ENCODE measurements around the gene BRINP3. TPM values are rescaled to one million over a fixed set of nuclear protein-coding genes. Genes with fewer than 3 reads are reported as not detected.

BRINP3 gene
- total and polyA plus RNA-seq, 3 experiments from 2014 or later, result not detected

GRCh38 chr1:190172651-190173430 is 304.8 kb downstream of the BRINP3 start:
- no peaks in the 10 kb centered on the region for H3K27me3 ChIP-seq (ENCODE audit: insufficient read depth, low read length, poor library complexity, severe bottlenecking)
- no peaks in the 10 kb centered on the region for H3K9me3 ChIP-seq (ENCODE audit: low read length)
- ChIA-PET CTCF (no interaction called here), POLR2A (no interaction called here)
- Mint-ChIP-seq H3K4me1 (no peaks in the 10 kb centered on the region), H3K27ac (no peak overlapping the region), H3K27me3 (no peaks in the 10 kb centered on the region), H3K36me3 (peaks cover 0 to 2% (median 0%) of the 10 kb centered on the region in 3 donors), H3K9me3 (peaks cover 8 to 28% (median 9%) of the 10 kb centered on the region in 5 donors), H3K4me3 (no peak overlapping the region)
- H3K4me1 ChIP-seq (ENCODE audit: insufficient read depth, low read length), result no peaks in the 10 kb centered on the region
- no peak overlapping the region for H3K27ac ChIP-seq (ENCODE audit: low read depth, low read length)
- DNase-seq, result no peak
- H3K4me3 ChIP-seq (ENCODE audit: low read length), result no peak overlapping the region
- no peaks in the 10 kb centered on the region for H3K36me3 ChIP-seq (ENCODE audit: insufficient read depth, low read length)

GRCh38 chr1:190170321-190170720 is 307.3 kb downstream of the BRINP3 start:
- Histone ChIP-seq H3K4me1 (ENCODE audit: insufficient read depth, low read length) (no peaks in the 10 kb centered on the region), H3K4me3 (ENCODE audit: low read length) (no peak overlapping the region), H3K27ac (ENCODE audit: low read depth, low read length) (no peak overlapping the region), H3K27me3 (ENCODE audit: insufficient read depth, low read length, poor library complexity, severe bottlenecking) (no peaks in the 10 kb centered on the region), H3K9me3 (ENCODE audit: low read length) (no peaks in the 10 kb centered on the region), H3K36me3 (ENCODE audit: insufficient read depth, low read length) (no peaks in the 10 kb centered on the region)
- Mint-ChIP-seq H3K4me3 (no peak overlapping the region), H3K4me1 (no peaks in the 10 kb centered on the region), H3K27me3 (no peaks in the 10 kb centered on the region), H3K36me3 (peaks cover 0 to 2% (median 0%) of the 10 kb centered on the region in 3 donors), H3K9me3 (peaks cover 9 to 23% (median 13%) of the 10 kb centered on the region in 5 donors), H3K27ac (no peak overlapping the region)
- DNase-seq, result no peak
- ChIA-PET CTCF (no interaction called here), POLR2A (no interaction called here)

GRCh38 chr1:190169311-190170067 is 308.2 kb downstream of the BRINP3 start:
- no peaks in the 10 kb centered on the region for H3K4me1 ChIP-seq (ENCODE audit: insufficient read depth, low read length)
- ChIA-PET CTCF (no interaction called here), POLR2A (no interaction called here)
- no peak for DNase-seq
- Mint-ChIP-seq H3K4me3 (no peak overlapping the region), H3K27me3 (no peaks in the 10 kb centered on the region), H3K27ac (no peak overlapping the region), H3K36me3 (peaks cover 0 to 2% (median 0%) of the 10 kb centered on the region in 3 donors), H3K4me1 (no peaks in the 10 kb centered on the region), H3K9me3 (peaks cover 9 to 23% (median 13%) of the 10 kb centered on the region in 5 donors)
- H3K27me3 ChIP-seq (ENCODE audit: insufficient read depth, low read length, poor library complexity, severe bottlenecking), result no peaks in the 10 kb centered on the region
- no peak overlapping the region for H3K4me3 ChIP-seq (ENCODE audit: low read length)
- H3K36me3 ChIP-seq (ENCODE audit: insufficient read depth, low read length), result no peaks in the 10 kb centered on the region
- H3K9me3 ChIP-seq (ENCODE audit: low read length), result no peaks in the 10 kb centered on the region
- no peak overlapping the region for H3K27ac ChIP-seq (ENCODE audit: low read depth, low read length)

GRCh38 chr1:190168893-190169280 is 308.8 kb downstream of the BRINP3 start:
- Histone ChIP-seq H3K4me3 (ENCODE audit: low read length) (no peak overlapping the region), H3K9me3 (ENCODE audit: low read length) (no peaks in the 10 kb centered on the region), H3K27me3 (ENCODE audit: insufficient read depth, low read length, poor library complexity, severe bottlenecking) (no peaks in the 10 kb centered on the region), H3K27ac (ENCODE audit: low read depth, low read length) (no peak overlapping the region), H3K4me1 (ENCODE audit: insufficient read depth, low read length) (no peaks in the 10 kb centered on the region), H3K36me3 (ENCODE audit: insufficient read depth, low read length) (no peaks in the 10 kb centered on the region)
- ChIA-PET CTCF (no interaction called here), POLR2A (no interaction called here)
- DNase-seq, result no peak
- no peaks in the 10 kb centered on the region for H3K27me3 Mint-ChIP-seq
- H3K4me1 Mint-ChIP-seq, result no peaks in the 10 kb centered on the region
- H3K27ac Mint-ChIP-seq, result no peak overlapping the region
- H3K36me3 Mint-ChIP-seq, result peaks cover 0 to 2% (median 0%) of the 10 kb centered on the region in 3 donors
- peaks cover 9 to 22% (median 13%) of the 10 kb centered on the region in 5 donors for H3K9me3 Mint-ChIP-seq
- no peak overlapping the region for H3K4me3 Mint-ChIP-seq

- Mint-ChIP-seq H3K27ac (no peak overlapping the region), H3K4me3 (no peak overlapping the region), H3K9me3 (peaks cover 9 to 23% (median 12%) of the 10 kb centered on the region in 5 donors), H3K27me3 (no peaks in the 10 kb centered on the region), H3K36me3 (peaks cover 0 to 2% (median 0%) of the 10 kb centered on the region in 3 donors), H3K4me1 (no peaks in the 10 kb centered on the region)
- Histone ChIP-seq H3K27me3 (ENCODE audit: insufficient read depth, low read length, poor library complexity, severe bottlenecking) (no peaks in the 10 kb centered on the region), H3K4me1 (ENCODE audit: insufficient read depth, low read length) (no peaks in the 10 kb centered on the region), H3K36me3 (ENCODE audit: insufficient read depth, low read length) (no peaks in the 10 kb centered on the region), H3K27ac (ENCODE audit: low read depth, low read length) (no peak overlapping the region), H3K4me3 (ENCODE audit: low read length) (no peak overlapping the region), H3K9me3 (ENCODE audit: low read length) (no peaks in the 10 kb centered on the region)
- CTCF ChIA-PET, result no interaction called here
- POLR2A ChIA-PET, result no interaction called here
- no peak for DNase-seq
Observed at GRCh38 chr1:190168116-190168892, 309.4 kb downstream of the BRINP3 start.

- Histone ChIP-seq H3K4me3 (ENCODE audit: low read length) (no peak overlapping the region), H3K27ac (ENCODE audit: low read depth, low read length) (no peak overlapping the region), H3K36me3 (ENCODE audit: insufficient read depth, low read length) (no peaks in the 10 kb centered on the region), H3K9me3 (ENCODE audit: low read length) (no peaks in the 10 kb centered on the region), H3K4me1 (ENCODE audit: insufficient read depth, low read length) (no peaks in the 10 kb centered on the region), H3K27me3 (ENCODE audit: insufficient read depth, low read length, poor library complexity, severe bottlenecking) (no peaks in the 10 kb centered on the region)
- no peak overlapping the region for H3K27ac Mint-ChIP-seq
- ChIA-PET POLR2A (no interaction called here), CTCF (no interaction called here)
- H3K27me3 Mint-ChIP-seq, result no peaks in the 10 kb centered on the region
- no peaks in the 10 kb centered on the region for H3K36me3 Mint-ChIP-seq
- no peak for DNase-seq
- H3K9me3 Mint-ChIP-seq, result peaks cover 0 to 22% (median 7%) of the 10 kb centered on the region in 5 donors
- no peak overlapping the region for H3K4me3 Mint-ChIP-seq
- H3K4me1 Mint-ChIP-seq, result no peaks in the 10 kb centered on the region
Observed at GRCh38 chr1:190159146-190159545, 318.5 kb downstream of the BRINP3 start.

- CTCF ChIA-PET, result no interaction called here
- Histone ChIP-seq H3K4me1 (ENCODE audit: insufficient read depth, low read length) (no peaks in the 10 kb centered on the region), H3K9me3 (ENCODE audit: low read length) (no peaks in the 10 kb centered on the region), H3K4me3 (ENCODE audit: low read length) (no peak overlapping the region), H3K27me3 (ENCODE audit: insufficient read depth, low read length, poor library complexity, severe bottlenecking) (no peaks in the 10 kb centered on the region), H3K27ac (ENCODE audit: low read depth, low read length) (no peak overlapping the region), H3K36me3 (ENCODE audit: insufficient read depth, low read length) (no peaks in the 10 kb centered on the region)
- POLR2A ChIA-PET, result no interaction called here
- H3K9me3 Mint-ChIP-seq, result peaks cover 2 to 26% (median 10%) of the 10 kb centered on the region in 5 donors
- no peaks in the 10 kb centered on the region for H3K36me3 Mint-ChIP-seq
- DNase-seq, result no peak
- no peaks in the 10 kb centered on the region for H3K4me1 Mint-ChIP-seq
- no peaks in the 10 kb centered on the region for H3K27me3 Mint-ChIP-seq
- H3K27ac Mint-ChIP-seq, result no peak overlapping the region
- no peak overlapping the region for H3K4me3 Mint-ChIP-seq
Observed at GRCh38 chr1:190154744-190155143, 322.9 kb downstream of the BRINP3 start.

GRCh38 chr1:190147616-190148015 is 330.0 kb downstream of the BRINP3 start:
- H3K36me3 Mint-ChIP-seq, result no peaks in the 10 kb centered on the region
- H3K4me1 Mint-ChIP-seq, result no peaks in the 10 kb centered on the region

More at GRCh38 chr1:190147616-190148015, 330.0 kb downstream of the BRINP3 start:
- no peaks in the 10 kb centered on the region for H3K36me3 ChIP-seq (ENCODE audit: insufficient read depth, low read length)
- no peak overlapping the region for H3K4me3 Mint-ChIP-seq
- CTCF ChIA-PET, result no interaction called here
- no peaks in the 10 kb centered on the region for H3K4me1 ChIP-seq (ENCODE audit: insufficient read depth, low read length)
- no peaks in the 10 kb centered on the region for H3K27me3 ChIP-seq (ENCODE audit: insufficient read depth, low read length, poor library complexity, severe bottlenecking)
- DNase-seq, result no peak
- H3K27ac ChIP-seq (ENCODE audit: low read depth, low read length), result no peak overlapping the region
- H3K27me3 Mint-ChIP-seq, result no peaks in the 10 kb centered on the region
- no peak overlapping the region for H3K4me3 ChIP-seq (ENCODE audit: low read length)
- H3K9me3 ChIP-seq (ENCODE audit: low read length), result no peaks in the 10 kb centered on the region
- H3K27ac Mint-ChIP-seq, result no peak overlapping the region
- peaks cover 4 to 44% (median 6%) of the 10 kb centered on the region in 5 donors for H3K9me3 Mint-ChIP-seq
- POLR2A ChIA-PET, result no interaction called here
